Stimulated activated CD4-positive, alpha-beta T cell treated with anti-CD3 and anti-CD28 coated beads, Interleukin-4, amount 100 ng/mL, for 48 hours (primary cell): ENCODE data around the gene CTAG1A.
"Not testable (repeated sequence)": the region's sequence is repeated elsewhere in the genome, so short reads cannot be mapped to it uniquely, and the experiment has no call there.

Experiments used
- DNase-seq, 2 donors: peaks; one replicate each; pipeline ENCODE4 v3.0.0-alpha.2; 2020; ENCODE audit warnings: low read depth in 2 of 2

The CTAG1A gene

GRCh38 chrX:154584585-154585183 lies at the start of gene CTAG1A:
Gene CTAG1A, plus strand, starts transcription at chrX:154585133. Its CDS starts 74 bp downstream, at chrX:154585207.
- DNase-seq: not testable (repeated sequence)

- DNase-seq: no peak
These were observed 49.0 kb upstream of the CTAG1A start for GRCh38 chrX:154535892-154536291.

GRCh38 chrX:154539077-154539476 lies 45.9 kb upstream of the CTAG1A start:
- no peak for DNase-seq

- DNase-seq: not testable (repeated sequence)
These were observed 44.6 kb upstream of the CTAG1A start for GRCh38 chrX:154540365-154540764.

- no peak for DNase-seq
These were observed 43.9 kb upstream of the CTAG1A start for GRCh38 chrX:154540897-154541535.

- no peak for DNase-seq
These were observed 43.4 kb upstream of the CTAG1A start for GRCh38 chrX:154541589-154541895.

GRCh38 chrX:154541896-154542722 lies 42.8 kb upstream of the CTAG1A start:
- peak in 1 of 2 donors; percentile 23 for DNase-seq

GRCh38 chrX:154542723-154543424 lies 42.1 kb upstream of the CTAG1A start:
- no peak for DNase-seq

GRCh38 chrX:154545673-154546274 lies 39.2 kb upstream of the CTAG1A start:
- no peak for DNase-seq

- DNase-seq: peak; percentile 63 to 77
These were observed 38.3 kb upstream of the CTAG1A start, which contains the start of gene G6PD for GRCh38 chrX:154546354-154547244. Gene G6PD, minus strand, starts transcription at chrX:154546846. Its CDS starts 691 bp downstream, at chrX:154546155.

- peak; percentile 81 to 82 for DNase-seq
These were observed 37.5 kb upstream of the CTAG1A start, which contains the start of gene IKBKG for GRCh38 chrX:154547245-154548027. Gene IKBKG, plus strand, starts transcription at chrX:154547620. Its CDS starts 4,383 bp downstream, at chrX:154552003.

GRCh38 chrX:154548028-154548316 lies 37.0 kb upstream of the CTAG1A start:
- DNase-seq: no peak

GRCh38 chrX:154549766-154550165 lies 35.2 kb upstream of the CTAG1A start:
- DNase-seq: no peak

- not testable (repeated sequence) for DNase-seq
These were observed 32.7 kb upstream of the CTAG1A start for GRCh38 chrX:154552112-154552806.

GRCh38 chrX:154558060-154558690 lies 26.8 kb upstream of the CTAG1A start:
- not testable (repeated sequence) for DNase-seq

- DNase-seq: not testable (repeated sequence)
These were observed 26.0 kb upstream of the CTAG1A start for GRCh38 chrX:154558896-154559295.

GRCh38 chrX:154560326-154560725 lies 24.6 kb upstream of the CTAG1A start:
- not testable (repeated sequence) for DNase-seq

- DNase-seq: not testable (repeated sequence)
These were observed 22.6 kb upstream of the CTAG1A start for GRCh38 chrX:154562295-154562694.

- not testable (repeated sequence) for DNase-seq
These were observed 14.6 kb upstream of the CTAG1A start for GRCh38 chrX:154570361-154570760.
